Subcutaneous adipose tissue (tissue), 4 donors: ENCODE data around the gene CRIM1. TPM values are rescaled to one million over a fixed set of nuclear protein-coding genes. Genes with fewer than 3 reads are reported as not detected.

ENCODE experiments used
- total RNA-seq, 4 donors: library from RNA; depleted of rRNA; stranded (reverse); fragments of >200 nt; gene quantifications; one replicate each; pipeline ENCODE4 v1.1.0, GENCODE V29; 2016
- TF ChIP-seq, protein P1 (sequence below): fragments of 450-650 bp; IDR thresholded peaks from one replicate; pipeline ENCODE4 v1.5.1; 2016; ENCODE audit warnings: low read depth, mild to moderate bottlenecking, control low read depth, antibody characterized with exemption, moderate library complexity

Gene CRIM1
- total RNA-seq, 4 donors from 2014 or later = 153 to 269 (median 233) TPM

- TF ChIP-seq, protein P1, sequence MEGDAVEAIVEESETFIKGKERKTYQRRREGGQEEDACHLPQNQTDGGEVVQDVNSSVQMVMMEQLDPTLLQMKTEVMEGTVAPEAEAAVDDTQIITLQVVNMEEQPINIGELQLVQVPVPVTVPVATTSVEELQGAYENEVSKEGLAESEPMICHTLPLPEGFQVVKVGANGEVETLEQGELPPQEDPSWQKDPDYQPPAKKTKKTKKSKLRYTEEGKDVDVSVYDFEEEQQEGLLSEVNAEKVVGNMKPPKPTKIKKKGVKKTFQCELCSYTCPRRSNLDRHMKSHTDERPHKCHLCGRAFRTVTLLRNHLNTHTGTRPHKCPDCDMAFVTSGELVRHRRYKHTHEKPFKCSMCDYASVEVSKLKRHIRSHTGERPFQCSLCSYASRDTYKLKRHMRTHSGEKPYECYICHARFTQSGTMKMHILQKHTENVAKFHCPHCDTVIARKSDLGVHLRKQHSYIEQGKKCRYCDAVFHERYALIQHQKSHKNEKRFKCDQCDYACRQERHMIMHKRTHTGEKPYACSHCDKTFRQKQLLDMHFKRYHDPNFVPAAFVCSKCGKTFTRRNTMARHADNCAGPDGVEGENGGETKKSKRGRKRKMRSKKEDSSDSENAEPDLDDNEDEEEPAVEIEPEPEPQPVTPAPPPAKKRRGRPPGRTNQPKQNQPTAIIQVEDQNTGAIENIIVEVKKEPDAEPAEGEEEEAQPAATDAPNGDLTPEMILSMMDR = no peak
These were observed 85.6 kb downstream of the CRIM1 start for GRCh38 chr2:36441065-36441625.

GRCh38 chr2:36441816-36442215, 86.2 kb downstream of the CRIM1 start:
- TF ChIP-seq, protein P1 = no peak

GRCh38 chr2:36444216-36444936, 88.8 kb downstream of the CRIM1 start:
- TF ChIP-seq, protein P1 = no peak

DNA sequence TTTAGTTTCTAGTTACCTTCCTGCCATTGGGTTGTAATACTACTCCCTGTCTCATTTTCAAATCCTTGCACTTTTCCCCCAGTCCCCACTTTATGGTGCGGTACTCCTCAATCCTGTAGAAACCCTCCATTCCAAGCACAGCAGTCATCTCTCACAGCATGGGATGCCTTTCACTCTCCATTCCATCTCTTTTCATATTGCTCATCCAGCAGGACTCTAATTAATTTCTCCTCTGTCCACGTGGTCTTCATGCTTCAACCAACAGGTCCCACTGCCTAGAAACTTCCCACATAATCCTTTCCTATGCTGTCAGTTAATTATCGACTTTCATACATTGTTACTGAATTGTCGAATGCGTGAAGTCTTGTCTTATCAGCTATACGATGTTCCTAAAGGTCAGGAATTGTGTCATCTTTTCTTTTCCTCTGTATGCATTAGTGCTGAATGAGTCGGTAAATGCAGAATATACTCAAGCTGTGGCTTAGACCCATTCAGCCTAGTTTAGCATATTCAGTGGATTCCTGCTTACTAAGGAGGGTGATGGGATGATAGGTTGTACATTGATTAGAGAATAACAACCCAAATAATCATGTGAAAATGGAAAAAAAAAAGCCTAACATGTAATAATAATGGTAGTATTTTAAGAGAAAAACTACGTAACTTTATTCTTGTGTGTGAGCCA, 89.7 kb downstream of the CRIM1 start:
- TF ChIP-seq, protein P1 = no peak

DNA sequence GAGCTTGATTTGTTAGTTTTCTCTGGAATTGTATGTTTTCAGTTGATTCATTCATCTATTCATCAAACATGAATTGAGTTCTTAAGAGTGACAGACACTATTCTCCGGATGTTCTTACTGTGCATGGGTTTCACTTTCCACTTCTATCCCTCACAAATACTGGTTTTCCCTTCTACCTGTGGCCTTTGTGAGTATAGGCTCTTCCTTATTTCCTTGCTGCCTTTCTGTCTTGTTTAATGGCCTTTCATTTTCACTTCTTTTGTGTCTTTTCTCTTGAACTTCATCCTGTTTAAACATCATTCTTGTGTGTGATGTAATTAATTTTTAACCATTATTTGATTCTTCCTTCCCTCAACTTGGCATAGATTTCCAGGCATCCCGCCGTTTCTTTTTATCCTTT, 90.7 kb downstream of the CRIM1 start:
- TF ChIP-seq, protein P1 = no peak

DNA sequence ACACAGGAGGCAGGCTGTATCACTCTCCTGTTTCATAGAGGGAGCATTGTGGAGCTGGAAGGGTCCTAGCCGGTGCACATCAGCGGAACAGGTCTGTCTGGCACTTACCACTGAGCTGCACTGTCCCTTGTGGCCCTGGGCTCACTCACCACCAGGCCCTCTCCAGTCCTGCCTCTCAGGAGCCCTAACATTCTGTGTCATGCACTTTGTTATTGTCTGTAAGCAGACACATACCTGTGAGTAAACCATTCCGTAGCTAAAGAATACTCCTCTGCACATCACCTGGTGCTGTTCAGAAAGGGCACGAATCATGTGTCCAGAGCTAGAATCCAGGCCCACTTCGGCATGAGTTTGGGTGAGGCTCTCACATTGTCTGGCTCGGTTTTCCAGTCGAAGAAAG, 93.6 kb downstream of the CRIM1 start:
- TF ChIP-seq, protein P1 = no peak

DNA sequence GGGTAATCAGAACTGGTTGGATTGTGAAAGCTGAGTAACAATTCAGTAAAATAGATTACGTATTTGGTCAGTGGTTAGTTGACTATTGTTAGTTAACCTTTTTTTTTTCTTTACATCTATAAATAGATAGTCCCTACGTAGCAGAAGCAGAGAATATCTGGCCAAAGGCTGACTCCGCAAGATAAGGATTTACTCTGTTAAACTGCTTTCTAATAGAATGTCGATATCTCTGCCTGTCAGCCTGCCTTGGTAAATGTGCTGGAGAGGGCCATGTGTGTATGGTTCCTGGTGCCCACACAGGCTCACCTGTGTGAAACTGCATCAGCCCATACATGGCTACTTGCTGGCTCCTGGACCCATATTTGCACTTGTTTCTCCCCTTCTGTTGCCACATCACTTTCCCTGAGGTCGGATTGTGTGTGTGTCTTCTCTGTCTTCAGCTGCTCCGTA, 94.4 kb downstream of the CRIM1 start:
- TF ChIP-seq, protein P1 = no peak
